ENCODE data around the gene PXN. TPM values are rescaled to one million over a fixed set of nuclear protein-coding genes. Genes with fewer than 3 reads are reported as not detected.
A peak's percentile ranks its signal among the peaks of the same experiment; 100 is the strongest.
"Not testable (repeated sequence)": the region's sequence is repeated elsewhere in the genome, so short reads cannot be mapped to it uniquely, and the experiment has no call there.

Gene PXN
- total and polyA plus RNA-seq, 2 experiments from 2014 or later = 38.4 to 76.0 TPM

DNA sequence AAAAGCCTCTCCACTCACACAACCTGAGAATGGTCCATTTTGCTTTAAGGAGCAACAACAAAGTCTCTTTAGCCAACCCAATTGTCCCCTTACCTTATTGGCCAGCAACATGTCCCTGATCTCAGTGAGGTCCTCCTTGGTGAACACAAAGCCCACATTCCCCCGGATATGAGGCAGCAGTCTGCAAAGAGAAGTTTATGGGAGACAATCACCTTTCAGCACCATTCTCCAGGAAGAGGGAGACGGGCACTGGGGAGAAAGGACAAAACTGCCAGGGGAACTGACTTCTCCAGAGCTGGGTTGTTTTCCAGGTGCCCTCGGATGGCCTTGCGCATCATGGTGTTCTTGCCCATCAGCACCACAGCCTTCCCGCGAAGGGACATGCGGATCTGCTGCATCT, 66.5 kb downstream of the PXN start (continued):
- TF ChIP-seq, protein P1, sequence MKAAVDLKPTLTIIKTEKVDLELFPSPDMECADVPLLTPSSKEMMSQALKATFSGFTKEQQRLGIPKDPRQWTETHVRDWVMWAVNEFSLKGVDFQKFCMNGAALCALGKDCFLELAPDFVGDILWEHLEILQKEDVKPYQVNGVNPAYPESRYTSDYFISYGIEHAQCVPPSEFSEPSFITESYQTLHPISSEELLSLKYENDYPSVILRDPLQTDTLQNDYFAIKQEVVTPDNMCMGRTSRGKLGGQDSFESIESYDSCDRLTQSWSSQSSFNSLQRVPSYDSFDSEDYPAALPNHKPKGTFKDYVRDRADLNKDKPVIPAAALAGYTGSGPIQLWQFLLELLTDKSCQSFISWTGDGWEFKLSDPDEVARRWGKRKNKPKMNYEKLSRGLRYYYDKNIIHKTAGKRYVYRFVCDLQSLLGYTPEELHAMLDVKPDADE (IDR thresholded peaks at IDR 0.05) = no peak
- no peak for TF ChIP-seq JUNB (IDR thresholded peaks at IDR 0.05; ENCODE audit: unreplicated experiment)
- no peak; the same call in 1 of the 2 replicates for TF ChIP-seq POLR2AphosphoS5 (IDR thresholded peaks at IDR 0.05; ENCODE audit: low read depth)
- no peak for TF ChIP-seq CREB1 (CRISPR knock-in tag; IDR thresholded peaks at IDR 0.05; ENCODE audit: low read depth)
- no peak for TF ChIP-seq ZNF114 (CRISPR knock-in tag; IDR thresholded peaks at IDR 0.05)

DNA sequence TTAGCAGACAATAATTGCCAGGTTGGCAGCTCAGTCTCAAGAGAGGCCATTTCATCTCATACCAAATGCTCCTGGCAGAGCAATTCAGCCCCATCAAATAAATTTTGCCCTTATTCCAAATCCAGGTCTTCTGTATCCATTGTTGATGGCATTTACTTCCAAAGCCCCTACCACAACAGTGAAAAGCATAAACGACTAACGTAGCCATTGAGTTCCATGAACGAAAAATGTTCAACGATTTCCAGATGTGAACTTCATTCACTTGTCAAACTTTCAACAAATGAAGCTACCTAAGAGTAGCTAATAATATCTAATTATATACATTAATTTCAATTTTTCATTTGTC, 68.0 kb downstream of the PXN start:
- Histone ChIP-seq H3K27ac (ENCODE audit: low read depth) (peak overlapping the region; percentile 96), H3K79me2 (replicated peaks; ENCODE audit: insufficient read depth) (peaks cover 76% of the 10 kb centered on the region), H3F3A (replicated peaks; ENCODE audit: low read depth) (peaks cover 60% of the 10 kb centered on the region), H3K4me2 (no peak overlapping the region; the same call in 1 of the 2 replicates), H3K4me1 (ENCODE audit: insufficient read depth) (peaks cover 33% of the 10 kb centered on the region), H2AFZ (no peak overlapping the region), H3K9me2 (ENCODE audit: insufficient read depth) (no peaks in the 10 kb centered on the region), H4K20me1 (replicated peaks; ENCODE audit: insufficient read depth) (peaks cover 36% of the 10 kb centered on the region), H3K36me3 (ENCODE audit: insufficient read depth) (peaks cover 45% of the 10 kb centered on the region), H3K4me3 (peak overlapping the region; percentile 24; the same call in 1 of the 2 replicates), H3K27me3 (ENCODE audit: insufficient read depth) (no peaks in the 10 kb centered on the region)
- peaks cover 34% of the 10 kb centered on the region for H3K27me3 Mint-ChIP-seq (ENCODE audit: insufficient read depth, low read depth, poor library complexity)
- DNase-seq (ENCODE audit: low spot score) (no peak), ATAC-seq (no peak)
- TF ChIP-seq, protein P1 (IDR thresholded peaks at IDR 0.05) = no peak
- peaks cover 66% of the 10 kb centered on the region for H3K36me3 Mint-ChIP-seq (ENCODE audit: low read depth)
- peak overlapping the region; percentile 48; the same call in 1 of the 3 replicates for H3K4me3 Mint-ChIP-seq
- H3K4me1 Mint-ChIP-seq = peaks cover 32% of the 10 kb centered on the region
- H3K27ac Mint-ChIP-seq = peak overlapping the region; percentile 45
- H3K9me3 Mint-ChIP-seq = no peaks in the 10 kb centered on the region

DNA sequence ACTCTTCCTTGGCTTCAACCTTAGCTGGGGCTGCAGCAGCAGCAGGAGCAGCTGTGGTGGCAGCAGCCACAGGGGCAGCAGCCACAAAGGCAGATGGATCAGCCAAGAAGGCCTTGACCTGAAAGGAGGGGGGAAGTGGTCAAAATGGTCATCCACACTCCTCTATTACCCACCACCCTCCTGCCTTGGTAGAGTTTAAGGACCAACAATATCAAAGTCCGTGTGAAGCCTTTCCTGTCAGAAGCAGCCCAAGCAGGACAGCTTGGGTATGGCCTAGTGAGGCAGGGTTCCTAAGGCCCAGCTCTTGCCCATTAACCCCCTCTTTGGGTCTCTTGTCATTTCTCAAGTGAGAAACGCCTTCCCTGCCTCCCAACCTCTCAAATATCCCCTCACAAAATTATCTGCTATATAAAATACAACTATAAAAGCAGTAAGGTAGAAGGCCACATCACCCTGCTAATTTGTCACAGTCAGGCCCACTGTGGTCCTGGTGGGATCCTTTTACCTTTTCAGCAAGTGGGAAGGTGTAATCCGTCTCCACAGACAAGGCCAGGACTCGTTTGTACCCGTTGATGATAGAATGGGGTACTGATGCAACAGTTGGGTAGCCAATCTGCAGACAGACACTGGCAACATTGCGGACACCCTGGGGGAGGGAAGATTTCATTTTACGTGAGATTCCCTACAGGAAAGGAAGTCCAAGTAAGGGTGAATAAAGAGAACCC, 68.6 kb downstream of the PXN start:
- Histone ChIP-seq H3F3A (replicated peaks; ENCODE audit: low read depth) (peaks cover 60% of the 10 kb centered on the region), H3K4me3 (peak overlapping the region; percentile 24; the same call in 1 of the 2 replicates), H3K27ac (ENCODE audit: low read depth) (peak overlapping the region; percentile 96), H3K79me2 (replicated peaks; ENCODE audit: insufficient read depth) (peaks cover 76% of the 10 kb centered on the region), H4K20me1 (replicated peaks; ENCODE audit: insufficient read depth) (peaks cover 37% of the 10 kb centered on the region), H3K4me1 (ENCODE audit: insufficient read depth) (peaks cover 30% of the 10 kb centered on the region), H3K36me3 (ENCODE audit: insufficient read depth) (peaks cover 45% of the 10 kb centered on the region)
- Mint-ChIP-seq H3K4me1 (peaks cover 29% of the 10 kb centered on the region), H3K36me3 (ENCODE audit: low read depth) (peaks cover 66% of the 10 kb centered on the region), H3K27me3 (ENCODE audit: insufficient read depth, low read depth, poor library complexity) (peaks cover 35% of the 10 kb centered on the region), H3K4me3 (peak overlapping the region; percentile 48; the same call in 2 of the 3 replicates)
- not testable (repeated sequence) for H3K27me3 ChIP-seq (ENCODE audit: insufficient read depth); H3K9me3 Mint-ChIP-seq; H3K9me2 ChIP-seq (ENCODE audit: insufficient read depth); H3K27ac Mint-ChIP-seq; H2AFZ ChIP-seq; DNase-seq (ENCODE audit: low spot score); H3K4me2 ChIP-seq; ATAC-seq
- TF ChIP-seq POLR2AphosphoS5 (IDR thresholded peaks at IDR 0.05; ENCODE audit: low read depth) = peak; percentile 12; the same call in 1 of the 2 replicates

Data from GM23338 (cell line).